B cell (primary cell): Measurements from ENCODE around the gene GLI3.

Experiments used
- CTCF ChIP-seq: fragments of 200-600 bp; IDR thresholded peaks from one replicate; pipeline ENCODE4 v1.8.0; 2022; ENCODE audit warnings: antibody characterized with exemption, mild to moderate bottlenecking
- EZH2 ChIP-seq: IDR thresholded peaks from 2 replicates; pipeline ENCODE4 v1.6.1; 2012; ENCODE audit warnings: borderline replicate concordance, low read depth, mild to moderate bottlenecking, moderate library complexity, low read length; ENCODE audit not compliant: insufficient read depth, poor library complexity, severe bottlenecking

GRCh38 chr7:41931263-41931646, 305.8 kb downstream of the GLI3 start:
- no peak for TF ChIP-seq CTCF
- no peak for TF ChIP-seq EZH2
